Renal cortex interstitium (tissue), 11 donors: Measurements from ENCODE around the gene OR2S2. TPM values are rescaled to one million over a fixed set of nuclear protein-coding genes. Genes with fewer than 3 reads are reported as not detected.
"Not testable (repeated sequence)": the region's sequence is repeated elsewhere in the genome, so short reads cannot be mapped to it uniquely, and the experiment has no call there.

Source experiments
- DNase-seq, 11 donors: peaks; one replicate each; pipeline ENCODE4 v3.0.0-alpha.2; 2013; ENCODE audit warnings: low read depth in 9 of 11, low spot score in 4 of 11; ENCODE audit errors: extremely low read depth in 1 of 11
- polyA plus RNA-seq, 3 donors: library from polyadenylated mRNA; unstranded; fragments of 120-200 nt; gene quantifications; one replicate each; pipeline ENCODE4 v1.2.1, GENCODE V29; 2013; ENCODE audit not compliant: insufficient read length in 3 of 3

OR2S2 gene
- polyA plus RNA-seq, 3 donors: not detected

GRCh38 chr9:35938474-35939356 is 19.2 kb downstream of the OR2S2 start:
- no peak for DNase-seq

- DNase-seq: no peak
Measured at GRCh38 chr9:35937227-35937626, 20.7 kb downstream of the OR2S2 start.

GRCh38 chr9:35935755-35936509 is 22.0 kb downstream of the OR2S2 start:
- no peak for DNase-seq

GRCh38 chr9:35935261-35935660 is 22.7 kb downstream of the OR2S2 start:
- no peak for DNase-seq

- DNase-seq: not testable (repeated sequence)
Measured at GRCh38 chr9:35934069-35934468, 23.9 kb downstream of the OR2S2 start.

- DNase-seq: no peak
Measured at GRCh38 chr9:35933550-35934067, 24.3 kb downstream of the OR2S2 start.

GRCh38 chr9:35932735-35933134 is 25.2 kb downstream of the OR2S2 start:
- no peak for DNase-seq

GRCh38 chr9:35930989-35931388 is 27.0 kb downstream of the OR2S2 start:
- no peak for DNase-seq

GRCh38 chr9:35930521-35930920 is 27.4 kb downstream of the OR2S2 start:
- DNase-seq: no peak

- DNase-seq: no peak
Measured at GRCh38 chr9:35929453-35929718, 28.6 kb downstream of the OR2S2 start.

- DNase-seq: no peak
Measured at GRCh38 chr9:35928591-35929452, 29.1 kb downstream of the OR2S2 start.

GRCh38 chr9:35923927-35924763 is 33.8 kb downstream of the OR2S2 start:
- no peak for DNase-seq

- no peak for DNase-seq
Measured at GRCh38 chr9:35923598-35923926, 34.4 kb downstream of the OR2S2 start.

- no peak for DNase-seq
Measured at GRCh38 chr9:35920051-35920620, 37.8 kb downstream of the OR2S2 start.

GRCh38 chr9:35919212-35920008 is 38.5 kb downstream of the OR2S2 start:
- DNase-seq: no peak

- no peak for DNase-seq
Measured at GRCh38 chr9:35918780-35919179, 39.2 kb downstream of the OR2S2 start.

GRCh38 chr9:35917261-35917660 is 40.7 kb downstream of the OR2S2 start:
- DNase-seq: no peak
